Lung (tissue), 12 donors: ENCODE results near the gene ETV6. TPM values are rescaled to one million over a fixed set of nuclear protein-coding genes. Genes with fewer than 3 reads are reported as not detected.

Experiments used
- ATAC-seq: fragments of 200-7000 bp; cut with Tn5 transposase; one replicate; pipeline ENCODE4 v1.9.1; 2020; ENCODE audit warnings: moderate number of reproducible peaks; ENCODE audit not compliant: insufficient read depth, low FRiP score
- DNase-seq, 3 donors: peaks; one replicate each; pipeline ENCODE4 v3.0.0-alpha.2; 2013 to 2017
- H3K27ac ChIP-seq, 2 donors: one replicate each; pipeline ENCODE4 v1.5.1; 2013; ENCODE audit warnings: mild to moderate bottlenecking in 2 of 2, moderate library complexity in 2 of 2, control low read depth in 1 of 2, inconsistent platforms in 1 of 2, low read depth in 1 of 2, low read length in 1 of 2
- H3K27me3 ChIP-seq, 3 donors: one replicate each; pipeline ENCODE4 v1.5.1; 2013; ENCODE audit warnings: low read length in 2 of 3; ENCODE audit not compliant: control insufficient read depth in 3 of 3, insufficient read depth in 3 of 3
- H3K36me3 ChIP-seq, 4 donors: one replicate each; pipeline ENCODE4 v1.5.1; 2013; ENCODE audit warnings: low read length in 4 of 4, mild to moderate bottlenecking in 1 of 4, moderate library complexity in 1 of 4; ENCODE audit not compliant: control insufficient read depth in 4 of 4, insufficient read depth in 4 of 4
- H3K4me1 ChIP-seq, 5 donors: one replicate each; pipeline ENCODE4 v1.5.1; 2013; ENCODE audit warnings: low read length in 5 of 5, mild to moderate bottlenecking in 2 of 5, moderate library complexity in 1 of 5; ENCODE audit not compliant: control insufficient read depth in 5 of 5, insufficient read depth in 5 of 5
- H3K4me3 ChIP-seq: one replicate; pipeline ENCODE4 v1.5.1; 2013; ENCODE audit warnings: mild to moderate bottlenecking, control low read depth, moderate library complexity
- H3K9ac ChIP-seq, 2 donors: one replicate each; pipeline ENCODE4 v1.5.1; 2013; ENCODE audit warnings: low read length in 2 of 2, control low read depth in 1 of 2; ENCODE audit not compliant: insufficient read depth in 1 of 2
- H3K9me3 ChIP-seq, 4 donors: one replicate each; pipeline ENCODE4 v1.5.1; 2013; ENCODE audit warnings: low read length in 3 of 4, mild to moderate bottlenecking in 1 of 4, moderate library complexity in 1 of 4; ENCODE audit not compliant: control insufficient read depth in 4 of 4, insufficient read depth in 3 of 4
- WGBS, 2 donors: extraction: QIAGEN DNeasy Blood & Tissue Kit; methylation state at CpG; one replicate each; pipeline ENCODE4 v1.1.7; 2013; 5-methylcytosine and 5-hydroxymethylcytosine counted together
- polyA plus RNA-seq, 2 donors: library from polyadenylated mRNA; stranded (reverse); fragments of 200-250 nt; gene quantifications; one replicate each; pipeline ENCODE4 v1.2.1, GENCODE V29; 2013
- total RNA-seq, 2 donors: library from RNA; depleted of rRNA in 1 of 2; stranded (reverse); fragments of >200 nt in 1 of 2; gene quantifications; one replicate each; pipeline ENCODE4 v1.2.1, GENCODE V29; 2014 to 2021
- TF ChIP-seq, protein P1 (sequence below): IDR thresholded peaks from 2 replicates; pipeline ENCODE4 v1.5.1; 2012; ENCODE audit warnings: mild to moderate bottlenecking; ENCODE audit errors: control extremely low read depth, extremely low read depth
- donor health status: control.
- donor health status: control.
- donor health status: Bipolar disorder and iron deficiency.
- donor health status: healthy.
- donor health status: DM: yes; HTN: yes; CAD: no.

Gene ETV6
- total and polyA plus RNA-seq, 4 donors, result 8.6 to 45.7 (median 13.6) TPM

DNA sequence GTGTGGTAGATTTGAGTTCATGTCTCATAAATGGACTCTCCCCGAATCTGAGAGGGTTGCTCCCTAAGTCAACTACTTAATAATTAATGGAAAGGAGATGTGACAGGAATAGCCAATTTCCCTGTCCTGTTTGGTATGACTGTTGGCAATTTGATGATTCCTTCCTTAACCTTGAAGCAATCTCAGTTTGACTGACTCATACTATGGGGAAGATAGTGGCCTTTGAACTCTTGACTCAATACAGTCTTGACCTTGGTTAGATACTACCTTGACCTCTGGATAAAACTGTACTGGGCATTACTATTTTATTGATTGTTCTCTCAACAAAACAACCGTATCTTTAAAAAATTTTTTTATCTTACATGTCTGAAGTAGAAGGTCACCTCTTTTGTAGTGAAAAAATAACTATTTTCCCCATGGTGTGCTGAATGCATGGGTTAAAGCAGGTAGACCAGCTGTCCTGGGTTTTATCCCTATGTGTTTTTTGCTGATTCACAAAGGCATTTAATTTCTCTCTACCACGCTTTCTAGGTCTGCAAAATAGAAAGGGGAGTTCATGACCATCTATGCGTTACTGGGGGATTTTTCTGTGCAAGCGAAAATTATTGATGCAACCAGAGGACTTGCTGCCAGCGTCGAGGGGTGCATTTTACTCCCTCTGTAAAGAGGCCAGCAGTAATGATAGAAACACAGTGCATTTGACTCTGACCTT, 80.1 kb downstream of the ETV6 start:
- no peak for ATAC-seq
- 84 to 88% methylated on average over 7 of the region's 7 CpGs for WGBS, 2 donors
- Histone ChIP-seq H3K4me1 (peaks cover 2 to 22% (median 16%) of the 10 kb centered on the region in 5 donors), H3K9me3 (no peaks in the 10 kb centered on the region), H3K27ac (peak overlapping the region in 1 of 2 donors; percentile 84), H3K27me3 (no peaks in the 10 kb centered on the region), H3K9ac (no peak overlapping the region), H3K4me3 (no peak overlapping the region), H3K36me3 (peaks cover 0 to 2% (median 0%) of the 10 kb centered on the region in 4 donors)
- DNase-seq, result no peak
- TF ChIP-seq, protein P1, sequence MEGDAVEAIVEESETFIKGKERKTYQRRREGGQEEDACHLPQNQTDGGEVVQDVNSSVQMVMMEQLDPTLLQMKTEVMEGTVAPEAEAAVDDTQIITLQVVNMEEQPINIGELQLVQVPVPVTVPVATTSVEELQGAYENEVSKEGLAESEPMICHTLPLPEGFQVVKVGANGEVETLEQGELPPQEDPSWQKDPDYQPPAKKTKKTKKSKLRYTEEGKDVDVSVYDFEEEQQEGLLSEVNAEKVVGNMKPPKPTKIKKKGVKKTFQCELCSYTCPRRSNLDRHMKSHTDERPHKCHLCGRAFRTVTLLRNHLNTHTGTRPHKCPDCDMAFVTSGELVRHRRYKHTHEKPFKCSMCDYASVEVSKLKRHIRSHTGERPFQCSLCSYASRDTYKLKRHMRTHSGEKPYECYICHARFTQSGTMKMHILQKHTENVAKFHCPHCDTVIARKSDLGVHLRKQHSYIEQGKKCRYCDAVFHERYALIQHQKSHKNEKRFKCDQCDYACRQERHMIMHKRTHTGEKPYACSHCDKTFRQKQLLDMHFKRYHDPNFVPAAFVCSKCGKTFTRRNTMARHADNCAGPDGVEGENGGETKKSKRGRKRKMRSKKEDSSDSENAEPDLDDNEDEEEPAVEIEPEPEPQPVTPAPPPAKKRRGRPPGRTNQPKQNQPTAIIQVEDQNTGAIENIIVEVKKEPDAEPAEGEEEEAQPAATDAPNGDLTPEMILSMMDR, result no peak

DNA sequence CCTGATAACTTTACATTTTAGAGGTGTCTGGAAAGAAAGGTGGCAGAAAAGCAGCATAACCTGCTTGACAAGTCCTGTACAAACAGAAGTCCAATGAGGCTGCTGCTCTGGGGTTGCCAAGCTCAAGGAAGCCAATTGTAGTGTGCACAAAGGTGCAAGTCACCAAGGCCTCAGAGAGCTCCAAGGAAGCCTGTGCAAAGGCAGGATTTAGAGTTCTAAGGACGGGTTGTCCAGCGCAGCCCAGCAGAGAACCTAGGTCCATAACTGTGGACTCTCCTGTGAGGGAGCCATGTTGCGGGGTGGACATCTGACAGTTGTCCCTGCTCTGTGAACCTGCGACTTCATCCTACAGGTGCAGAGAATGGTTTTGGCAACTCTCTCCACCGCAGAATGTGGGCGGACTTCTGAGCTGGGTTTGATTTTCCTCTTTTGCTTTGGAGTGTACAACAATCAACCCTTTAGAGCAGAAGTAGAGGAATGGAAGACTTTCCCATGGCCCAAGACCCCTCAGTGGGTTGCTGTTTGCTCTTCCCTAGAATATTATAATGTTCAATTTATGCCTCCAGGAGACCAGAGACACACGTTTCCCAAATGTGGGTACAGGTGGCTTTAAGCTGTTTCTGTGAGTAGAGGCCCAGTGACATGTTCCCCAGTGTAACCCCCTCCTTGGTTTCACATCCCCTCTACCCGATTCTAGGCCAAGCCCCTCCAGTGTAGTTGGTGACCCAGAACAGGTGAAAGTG, 81.0 kb downstream of the ETV6 start:
- Histone ChIP-seq H3K4me1 (peaks cover 0 to 15% (median 13%) of the 10 kb centered on the region in 5 donors), H3K9ac (no peak overlapping the region), H3K27ac (peak overlapping the region in 1 of 2 donors; percentile 84), H3K4me3 (no peak overlapping the region), H3K9me3 (no peaks in the 10 kb centered on the region), H3K27me3 (no peaks in the 10 kb centered on the region), H3K36me3 (peaks cover 0 to 2% (median 0%) of the 10 kb centered on the region in 4 donors)
- WGBS, 2 donors, result 69 to 80% methylated on average over 8 of the region's 8 CpGs
- peak; percentile 67 to 88 (median 69) for DNase-seq
- ATAC-seq, result no peak
- TF ChIP-seq, protein P1, result no peak

DNA sequence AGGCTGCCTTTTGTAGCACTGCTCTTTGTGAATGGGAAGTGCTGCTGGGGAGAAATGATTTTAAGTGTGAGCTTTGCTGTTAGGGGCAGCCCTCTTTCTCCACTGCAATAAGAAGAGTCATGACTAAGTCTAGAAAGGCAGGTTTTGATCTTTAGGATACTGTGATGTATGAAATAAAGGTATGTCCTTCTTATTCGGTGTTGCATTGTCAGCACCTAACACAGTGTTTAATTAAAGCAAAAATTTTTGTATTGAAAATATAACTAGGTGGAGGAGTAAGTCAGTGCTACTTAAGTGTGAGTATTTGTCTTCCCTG, 81.5 kb downstream of the ETV6 start:
- H3K27me3 ChIP-seq, result no peaks in the 10 kb centered on the region
- H3K27ac ChIP-seq, result peak overlapping the region in 1 of 2 donors; percentile 84
- no peak overlapping the region for H3K4me3 ChIP-seq
- ATAC-seq (no peak), DNase-seq (no peak)
- no peaks in the 10 kb centered on the region for H3K9me3 ChIP-seq
- peaks cover 0 to 2% (median 0%) of the 10 kb centered on the region in 4 donors for H3K36me3 ChIP-seq
- 63 to 85% methylated on average over 1 of the region's 1 CpG for WGBS, 2 donors
- H3K9ac ChIP-seq, result no peak overlapping the region
- H3K4me1 ChIP-seq, result peaks cover 0 to 15% (median 13%) of the 10 kb centered on the region in 5 donors
- TF ChIP-seq, protein P1, result no peak
